HG03575 (cell line): ENCODE results near the gene SSH2.

Source experiments
- ATAC-seq: cut with Tn5 transposase; IDR thresholded peaks from one replicate; pipeline ENCODE4 v1.9.1; 2021; ENCODE audit not compliant: unreplicated experiment, insufficient number of reproducible peaks, low FRiP score; ENCODE audit errors: extremely low read depth

Gene SSH2

GRCh38 chr17:29847527-29848400 lies 82.3 kb downstream of the SSH2 start:
- ATAC-seq: no peak

GRCh38 chr17:29847118-29847517 lies 82.9 kb downstream of the SSH2 start:
- no peak for ATAC-seq

- ATAC-seq: no peak
These were observed 83.7 kb downstream of the SSH2 start for GRCh38 chr17:29846298-29846697.

- ATAC-seq: no peak
These were observed 85.5 kb downstream of the SSH2 start for GRCh38 chr17:29844339-29845048.

GRCh38 chr17:29840884-29841283 lies 89.1 kb downstream of the SSH2 start:
- ATAC-seq: no peak

GRCh38 chr17:29839656-29840055 lies 90.4 kb downstream of the SSH2 start:
- no peak for ATAC-seq

GRCh38 chr17:29838961-29839360 lies 91.1 kb downstream of the SSH2 start:
- ATAC-seq: no peak

- ATAC-seq: no peak
These were observed 92.5 kb downstream of the SSH2 start for GRCh38 chr17:29837531-29837930.

GRCh38 chr17:29836643-29837042 lies 93.4 kb downstream of the SSH2 start:
- ATAC-seq: no peak

- ATAC-seq: no peak
These were observed 94.3 kb downstream of the SSH2 start for GRCh38 chr17:29835435-29836351.

- ATAC-seq: no peak
These were observed 96.2 kb downstream of the SSH2 start for GRCh38 chr17:29833801-29834200.

GRCh38 chr17:29828676-29829284 lies 101.2 kb downstream of the SSH2 start:
- ATAC-seq: no peak

- no peak for ATAC-seq
These were observed 102.8 kb downstream of the SSH2 start for GRCh38 chr17:29827179-29827578.

GRCh38 chr17:29826114-29826692 lies 103.8 kb downstream of the SSH2 start:
- ATAC-seq: no peak

GRCh38 chr17:29825604-29826003 lies 104.4 kb downstream of the SSH2 start:
- ATAC-seq: no peak

GRCh38 chr17:29821897-29822296 lies 108.1 kb downstream of the SSH2 start:
- no peak for ATAC-seq

- no peak for ATAC-seq
These were observed 109.6 kb downstream of the SSH2 start for GRCh38 chr17:29820425-29820824.

GRCh38 chr17:29807520-29808361 lies 122.3 kb downstream of the SSH2 start:
- no peak for ATAC-seq
